Bronchial smooth muscle cell (primary cell): ENCODE data around the gene GPX6. TPM values are rescaled to one million over a fixed set of nuclear protein-coding genes. Genes with fewer than 3 reads are reported as not detected.

ENCODE experiments used
- total RNA-seq: library from RNA; depleted of rRNA; stranded (reverse); fragments of >200 nt; gene quantifications from 2 replicates; pipeline ENCODE4 v1.2.1, GENCODE V29; 2014

GPX6 gene, protein sequence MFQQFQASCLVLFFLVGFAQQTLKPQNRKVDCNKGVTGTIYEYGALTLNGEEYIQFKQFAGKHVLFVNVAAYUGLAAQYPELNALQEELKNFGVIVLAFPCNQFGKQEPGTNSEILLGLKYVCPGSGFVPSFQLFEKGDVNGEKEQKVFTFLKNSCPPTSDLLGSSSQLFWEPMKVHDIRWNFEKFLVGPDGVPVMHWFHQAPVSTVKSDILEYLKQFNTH
- total RNA-seq: not detected in 2 replicates

DNA sequence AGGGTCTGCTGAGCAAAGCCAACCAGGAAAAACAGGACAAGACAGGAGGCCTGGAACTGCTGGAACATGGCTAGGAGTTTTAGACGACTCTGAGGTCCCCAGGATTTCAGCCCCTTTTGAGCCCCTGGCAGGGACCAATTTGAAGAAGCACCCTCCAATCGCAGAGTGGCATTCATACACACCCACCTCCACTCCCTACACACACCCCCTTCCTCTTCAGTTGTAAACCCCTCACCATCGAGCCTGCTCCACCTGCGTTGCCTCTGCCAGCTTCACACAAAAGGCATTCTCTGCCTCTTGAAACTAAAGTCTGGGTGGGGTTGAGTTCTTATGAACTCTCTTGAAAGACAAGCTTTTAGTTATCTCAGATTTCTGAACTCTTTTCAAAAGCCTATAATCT, at the start of gene GPX6:
TSS of gene GPX6 (minus strand) at position 118 of the 400 bp plus-strand sequence. CDS start at position 68, 50 bp downstream.

GRCh38 chr6:28525496-28526039, 10.0 kb upstream of the GPX6 start, which contains the start of gene GPX5:
Gene GPX5, plus strand, starts transcription at chr6:28525881. Its CDS starts 133 bp downstream, at chr6:28526014.

Other genes starting within 250 kb of the GPX6 start
- 16.7 and 19.1 TPM in 2 replicates for gene ZSCAN26, start 248.7 kb downstream of the GPX6 start, total RNA-seq
- gene PGBD1, start 234.2 kb downstream of the GPX6 start, total RNA-seq: 3.8 and 4.5 TPM in 2 replicates
- 38.8 and 53.0 TPM in 2 replicates for gene ZSCAN31, start 179.6 kb downstream of the GPX6 start, total RNA-seq
- gene ZKSCAN3, start 165.8 kb downstream of the GPX6 start, total RNA-seq: 4.7 and 6.4 TPM in 2 replicates
- gene ZSCAN12, start 116.0 kb downstream of the GPX6 start, total RNA-seq: 4.9 and 5.2 TPM in 2 replicates
- 5.7 and 6.1 TPM in 2 replicates for gene ZSCAN23, start 72.3 kb downstream of the GPX6 start, total RNA-seq
- not detected in 2 replicates for gene GPX5, start 10.1 kb upstream of the GPX6 start, total RNA-seq